Measurements from ENCODE around the gene CRTC1.

The CRTC1 gene

DNA sequence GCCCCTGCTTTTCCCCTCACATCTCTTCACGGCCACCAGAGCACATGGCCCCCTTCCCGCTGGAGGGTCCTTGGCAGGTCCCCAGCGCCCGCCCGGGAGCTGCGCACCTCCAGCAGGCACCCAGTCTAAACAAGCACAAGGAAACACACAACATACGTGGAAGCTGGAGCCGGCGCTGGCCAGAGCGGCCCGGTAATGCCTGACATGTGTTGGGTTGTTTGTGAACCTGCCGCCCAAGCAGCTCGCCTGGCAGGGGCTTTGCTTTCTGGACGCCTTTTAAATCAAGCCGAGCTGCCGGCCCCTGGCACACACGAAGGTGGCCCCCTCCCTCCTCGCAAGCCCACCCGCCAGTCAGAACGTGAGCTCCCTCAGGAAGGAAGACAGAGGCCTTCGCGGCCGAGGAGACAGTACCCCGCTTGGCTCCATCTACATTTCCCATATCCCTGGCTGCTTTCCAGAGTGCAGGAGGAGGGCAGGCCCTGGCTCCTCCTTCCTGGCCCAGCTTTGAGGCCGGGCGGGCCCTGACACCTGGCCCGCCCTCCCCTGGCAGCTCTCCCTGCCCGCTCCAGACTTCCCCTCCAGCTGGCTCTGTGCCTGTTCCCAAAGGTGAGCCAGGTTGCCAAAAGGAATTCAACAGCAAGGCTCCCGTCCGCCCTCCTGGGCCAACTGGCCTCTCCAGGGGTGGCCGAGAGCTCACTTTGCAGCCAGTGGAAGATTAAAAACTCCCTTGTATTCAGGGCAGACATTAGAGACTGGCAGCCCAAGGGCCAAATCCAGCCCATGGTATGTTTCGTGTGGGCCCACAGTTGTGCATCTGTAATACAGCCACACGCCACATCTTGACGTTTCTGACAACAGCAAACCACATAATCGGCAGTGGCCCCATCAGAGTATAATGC lies 78.9 kb downstream of the CRTC1 start:
- Histone ChIP-seq H3K9me3 (ENCODE audit: control insufficient read depth in 2 of 2, low read length in 2 of 2) (no peaks in the 10 kb centered on the region), H3K36me3 (ENCODE audit: control insufficient read depth in 2 of 2, insufficient read depth in 2 of 2, low read length in 2 of 2) (no peaks in the 10 kb centered on the region), H3K27ac (ENCODE audit: low read length) (peak overlapping the region; percentile 84), H3K27me3 (ENCODE audit: control insufficient read depth in 1 of 2, insufficient read depth in 2 of 2, low read length in 2 of 2) (no peaks in the 10 kb centered on the region), H3K4me1 (ENCODE audit: control insufficient read depth, insufficient read depth, low read length) (peaks cover 19% of the 10 kb centered on the region), H3K4me3 (ENCODE audit: low read length in 2 of 2) (peak overlapping the region in 1 of 2 donors; percentile 47), H3K9ac (ENCODE audit: low read length in 2 of 2) (peak overlapping the region; percentile 51 to 55)

DNA sequence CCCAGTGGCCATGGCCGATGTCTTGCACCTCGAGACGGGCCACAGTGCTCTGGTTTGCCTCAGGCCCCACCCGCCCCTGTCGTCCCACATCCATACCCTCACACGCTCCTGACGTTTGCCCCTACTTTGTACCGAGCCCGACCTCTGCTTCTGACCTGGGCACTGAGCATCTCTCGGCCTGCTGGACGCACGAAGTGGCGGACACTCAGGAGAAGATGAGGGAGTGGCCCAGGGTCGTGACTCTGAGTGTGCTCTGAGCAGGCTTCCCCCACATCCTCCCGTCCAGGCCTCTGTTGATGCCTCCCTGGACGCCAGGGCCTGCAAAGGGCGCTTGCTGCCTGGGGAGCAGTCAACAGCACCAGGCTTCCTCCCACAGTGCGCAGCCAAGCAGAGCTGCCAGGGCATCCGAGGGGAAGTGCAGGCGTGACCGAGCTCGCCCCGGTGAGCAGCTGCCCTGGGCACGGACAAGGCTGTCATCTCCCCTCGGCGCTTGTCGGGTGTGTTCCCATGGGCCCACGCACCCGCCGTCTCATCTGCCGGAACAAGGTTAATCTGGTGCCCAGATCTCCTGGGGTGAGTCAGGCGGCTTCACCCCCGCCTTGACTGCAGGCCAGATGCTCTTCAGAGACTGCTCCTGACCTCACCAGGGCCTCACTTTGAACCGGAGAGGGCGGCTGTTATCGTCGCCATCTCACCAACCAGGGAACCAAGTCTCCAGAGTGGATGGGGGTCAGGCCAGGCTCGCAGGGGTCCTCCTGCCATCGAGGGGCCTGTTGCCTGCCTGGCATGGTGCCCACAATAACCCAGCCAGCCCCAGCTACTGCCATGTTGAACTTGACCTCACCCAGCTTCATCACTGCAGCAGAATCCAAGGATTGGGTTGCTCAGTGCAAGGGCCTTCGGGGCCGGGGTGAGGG lies 80.5 kb downstream of the CRTC1 start:
- H3K9me3 ChIP-seq (ENCODE audit: control insufficient read depth in 2 of 2, low read length in 2 of 2): no peaks in the 10 kb centered on the region
- H3K36me3 ChIP-seq (ENCODE audit: control insufficient read depth in 2 of 2, insufficient read depth in 2 of 2, low read length in 2 of 2): no peaks in the 10 kb centered on the region
- H3K4me1 ChIP-seq (ENCODE audit: control insufficient read depth, insufficient read depth, low read length): peaks cover 19% of the 10 kb centered on the region
- H3K27ac ChIP-seq (ENCODE audit: low read length): no peak overlapping the region
- H3K27me3 ChIP-seq (ENCODE audit: control insufficient read depth in 1 of 2, insufficient read depth in 2 of 2, low read length in 2 of 2): no peaks in the 10 kb centered on the region
- no peak overlapping the region for H3K9ac ChIP-seq (ENCODE audit: low read length in 2 of 2)
- H3K4me3 ChIP-seq (ENCODE audit: low read length in 2 of 2): no peak overlapping the region

DNA sequence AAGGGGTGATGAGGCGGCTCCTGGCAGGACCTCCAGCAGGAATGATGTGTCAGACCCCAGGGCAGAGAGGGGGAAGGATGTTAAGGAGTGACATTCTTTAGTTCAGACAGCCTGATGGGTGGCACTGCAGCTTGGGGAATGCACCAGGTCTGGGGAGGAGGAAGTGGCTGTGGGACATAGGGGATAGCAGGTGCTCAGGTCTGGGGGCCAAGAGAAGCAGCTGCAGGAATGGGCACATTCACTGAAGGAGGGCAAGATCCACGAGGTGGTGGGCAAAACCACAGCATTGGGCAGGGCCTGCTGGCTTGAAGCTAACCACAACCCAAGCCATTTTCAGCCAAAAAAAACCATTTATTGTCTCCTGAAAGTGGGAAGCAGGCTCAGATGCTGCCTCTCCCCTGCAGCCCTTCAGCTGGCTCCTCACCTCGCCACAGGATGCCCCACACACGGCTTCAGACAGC lies 81.1 kb downstream of the CRTC1 start:
- Histone ChIP-seq H3K4me1 (ENCODE audit: control insufficient read depth, insufficient read depth, low read length) (peaks cover 19% of the 10 kb centered on the region), H3K4me3 (ENCODE audit: low read length in 2 of 2) (no peak overlapping the region), H3K27me3 (ENCODE audit: control insufficient read depth in 1 of 2, insufficient read depth in 2 of 2, low read length in 2 of 2) (no peaks in the 10 kb centered on the region), H3K36me3 (ENCODE audit: control insufficient read depth in 2 of 2, insufficient read depth in 2 of 2, low read length in 2 of 2) (no peaks in the 10 kb centered on the region), H3K9me3 (ENCODE audit: control insufficient read depth in 2 of 2, low read length in 2 of 2) (no peaks in the 10 kb centered on the region), H3K27ac (ENCODE audit: low read length) (no peak overlapping the region), H3K9ac (ENCODE audit: low read length in 2 of 2) (no peak overlapping the region)

- Histone ChIP-seq H3K9ac (ENCODE audit: low read length in 2 of 2) (no peak overlapping the region), H3K27ac (ENCODE audit: low read length) (no peak overlapping the region), H3K4me3 (ENCODE audit: low read length in 2 of 2) (no peak overlapping the region), H3K9me3 (ENCODE audit: control insufficient read depth in 2 of 2, low read length in 2 of 2) (no peaks in the 10 kb centered on the region), H3K36me3 (ENCODE audit: control insufficient read depth in 2 of 2, insufficient read depth in 2 of 2, low read length in 2 of 2) (no peaks in the 10 kb centered on the region), H3K4me1 (ENCODE audit: control insufficient read depth, insufficient read depth, low read length) (peaks cover 19% of the 10 kb centered on the region), H3K27me3 (ENCODE audit: control insufficient read depth in 1 of 2, insufficient read depth in 2 of 2, low read length in 2 of 2) (no peaks in the 10 kb centered on the region)
Observed at GRCh38 chr19:18765224-18765623, 81.7 kb downstream of the CRTC1 start.

- Histone ChIP-seq H3K27me3 (ENCODE audit: control insufficient read depth in 1 of 2, insufficient read depth in 2 of 2, low read length in 2 of 2) (no peaks in the 10 kb centered on the region), H3K36me3 (ENCODE audit: control insufficient read depth in 2 of 2, insufficient read depth in 2 of 2, low read length in 2 of 2) (no peaks in the 10 kb centered on the region), H3K27ac (ENCODE audit: low read length) (no peak overlapping the region), H3K9me3 (ENCODE audit: control insufficient read depth in 2 of 2, low read length in 2 of 2) (no peaks in the 10 kb centered on the region), H3K4me3 (ENCODE audit: low read length in 2 of 2) (no peak overlapping the region), H3K4me1 (ENCODE audit: control insufficient read depth, insufficient read depth, low read length) (no peaks in the 10 kb centered on the region), H3K9ac (ENCODE audit: low read length in 2 of 2) (no peak overlapping the region)
Observed at GRCh38 chr19:18768046-18768771, 84.7 kb downstream of the CRTC1 start.

DNA sequence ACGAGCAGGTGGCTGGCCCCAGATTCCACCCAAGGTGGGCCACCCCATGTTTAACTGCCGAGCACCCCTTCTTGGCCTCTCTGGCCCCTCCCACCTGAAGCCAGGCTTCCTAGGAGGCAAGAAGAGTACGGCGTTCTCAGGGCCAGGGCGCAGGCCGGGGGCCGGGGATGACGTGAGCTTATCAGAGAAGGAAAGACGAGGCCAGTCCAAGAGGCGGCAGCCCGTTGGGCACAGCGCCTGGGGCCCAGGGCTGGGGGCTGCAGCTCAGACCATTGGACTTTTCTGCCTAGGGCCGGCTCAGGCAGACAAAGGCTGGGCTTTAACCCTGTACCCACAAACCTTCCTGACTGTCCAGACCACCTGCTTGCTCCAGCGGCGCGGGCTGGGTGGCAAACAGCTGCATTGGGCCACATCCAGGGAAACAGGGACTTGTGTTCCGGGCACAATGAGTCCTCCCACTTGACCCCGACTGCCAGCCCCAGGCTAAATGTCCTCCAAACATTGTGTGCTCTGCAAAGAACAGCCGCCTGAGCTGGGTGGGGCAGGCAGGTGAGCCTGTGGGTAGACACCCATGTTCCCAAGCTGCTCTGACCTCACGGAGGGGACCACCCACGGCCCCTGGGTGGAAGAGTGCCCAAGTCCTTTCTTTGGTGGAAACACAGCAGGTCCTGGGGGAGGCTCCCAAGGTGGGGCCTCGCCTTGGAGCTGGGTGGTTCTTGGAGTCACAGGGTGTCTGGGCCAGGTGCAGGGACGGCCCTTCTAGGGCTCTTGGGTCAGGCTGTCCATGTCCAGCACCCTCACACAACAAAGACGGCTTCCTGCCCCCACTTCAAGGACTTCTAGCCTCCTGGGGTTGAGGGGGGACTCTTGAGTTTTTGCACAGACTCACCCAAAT lies 85.8 kb downstream of the CRTC1 start:
- Histone ChIP-seq H3K36me3 (ENCODE audit: control insufficient read depth in 2 of 2, insufficient read depth in 2 of 2, low read length in 2 of 2) (no peaks in the 10 kb centered on the region), H3K27ac (ENCODE audit: low read length) (no peak overlapping the region), H3K9ac (ENCODE audit: low read length in 2 of 2) (no peak overlapping the region), H3K27me3 (ENCODE audit: control insufficient read depth in 1 of 2, insufficient read depth in 2 of 2, low read length in 2 of 2) (no peaks in the 10 kb centered on the region), H3K9me3 (ENCODE audit: control insufficient read depth in 2 of 2, low read length in 2 of 2) (no peaks in the 10 kb centered on the region), H3K4me1 (ENCODE audit: control insufficient read depth, insufficient read depth, low read length) (no peaks in the 10 kb centered on the region), H3K4me3 (ENCODE audit: low read length in 2 of 2) (no peak overlapping the region)

- H3K4me1 ChIP-seq (ENCODE audit: control insufficient read depth, insufficient read depth, low read length): no peaks in the 10 kb centered on the region
- H3K36me3 ChIP-seq (ENCODE audit: control insufficient read depth in 2 of 2, insufficient read depth in 2 of 2, low read length in 2 of 2): no peaks in the 10 kb centered on the region
- H3K27me3 ChIP-seq (ENCODE audit: control insufficient read depth in 1 of 2, insufficient read depth in 2 of 2, low read length in 2 of 2): no peaks in the 10 kb centered on the region
- no peak overlapping the region for H3K27ac ChIP-seq (ENCODE audit: low read length)
- no peaks in the 10 kb centered on the region for H3K9me3 ChIP-seq (ENCODE audit: control insufficient read depth in 2 of 2, low read length in 2 of 2)
- H3K9ac ChIP-seq (ENCODE audit: low read length in 2 of 2): no peak overlapping the region
- no peak overlapping the region for H3K4me3 ChIP-seq (ENCODE audit: low read length in 2 of 2)
Observed at GRCh38 chr19:18769989-18770528, 86.6 kb downstream of the CRTC1 start.

DNA sequence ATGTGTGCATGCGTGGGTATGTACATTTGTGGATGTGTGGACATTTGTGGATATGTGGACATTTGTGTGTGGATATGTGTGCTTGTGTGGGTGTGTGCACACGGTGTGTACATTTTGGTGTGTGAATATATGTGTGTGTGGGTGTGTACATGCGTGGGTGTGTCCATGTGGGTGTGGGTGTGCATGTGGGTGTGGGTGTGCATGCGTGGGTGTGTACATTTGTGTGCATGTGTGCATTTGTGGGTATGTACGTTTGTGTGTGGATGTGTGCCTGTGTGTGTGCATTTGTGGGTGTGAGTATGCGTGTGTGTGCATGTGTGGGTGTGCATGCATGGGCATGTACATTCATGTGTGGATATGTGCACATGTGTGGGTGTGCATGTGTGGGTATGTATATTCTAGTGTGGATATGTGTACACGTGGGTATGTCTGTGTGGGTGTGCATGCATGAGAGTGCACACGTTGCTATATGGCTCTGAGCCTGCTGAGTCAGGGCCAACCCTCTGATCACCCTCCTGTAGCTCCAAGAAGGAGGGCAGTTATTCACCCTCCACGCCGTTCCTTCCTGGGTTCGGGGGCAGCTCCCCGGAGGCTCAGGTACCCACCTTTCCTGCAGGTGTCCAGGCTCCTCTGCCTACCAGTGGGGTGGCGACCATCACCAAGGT lies 87.3 kb downstream of the CRTC1 start:
- H3K4me1 ChIP-seq (ENCODE audit: control insufficient read depth, insufficient read depth, low read length): no peaks in the 10 kb centered on the region
- no peak overlapping the region for H3K9ac ChIP-seq (ENCODE audit: low read length in 2 of 2)
- no peaks in the 10 kb centered on the region for H3K27me3 ChIP-seq (ENCODE audit: control insufficient read depth in 1 of 2, insufficient read depth in 2 of 2, low read length in 2 of 2)
- H3K27ac ChIP-seq (ENCODE audit: low read length): no peak overlapping the region
- no peaks in the 10 kb centered on the region for H3K36me3 ChIP-seq (ENCODE audit: control insufficient read depth in 2 of 2, insufficient read depth in 2 of 2, low read length in 2 of 2)
- no peak overlapping the region for H3K4me3 ChIP-seq (ENCODE audit: low read length in 2 of 2)
- H3K9me3 ChIP-seq (ENCODE audit: control insufficient read depth in 2 of 2, low read length in 2 of 2): no peaks in the 10 kb centered on the region

Data from stomach smooth muscle (tissue), 2 donors.